HG02938 (cell line): ENCODE measurements around the gene APC.

ENCODE experiments used
- ATAC-seq: cut with Tn5 transposase; IDR thresholded peaks from one replicate; pipeline ENCODE4 v1.9.1; 2021; ENCODE audit warnings: mild to moderate bottlenecking, moderate library complexity; ENCODE audit not compliant: unreplicated experiment

APC gene

GRCh38 chr5:112892776-112893175 lies 155.1 kb downstream of the APC start:
- no peak for ATAC-seq

GRCh38 chr5:112895682-112896081 lies 158.0 kb downstream of the APC start:
- no peak for ATAC-seq
